Activated T-cell treated with anti-CD3 and anti-CD28 coated beads, Interleukin-2, amount 50 U/mL, for 4 hours (primary cell): ENCODE measurements around the gene PBX1. TPM values are rescaled to one million over a fixed set of nuclear protein-coding genes. Genes with fewer than 3 reads are reported as not detected.
"Not testable (repeated sequence)": the region's sequence is repeated elsewhere in the genome, so short reads cannot be mapped to it uniquely, and the experiment has no call there.

Source experiments
- ATAC-seq, 2 donors: fragments of 200-7000 bp; cut with Tn5 transposase; one replicate each; pipeline ENCODE4 v1.10.0; 2021
- DNase-seq: peaks from one replicate; pipeline ENCODE4 v3.0.0-alpha.2; 2020
- H3K27me3 Mint-ChIP-seq: one replicate; pipeline ENCODE4 v1.8.0; 2021; ENCODE audit warnings: low read depth, mixed read lengths
- H3K36me3 Mint-ChIP-seq: one replicate; pipeline ENCODE4 v1.8.0; 2022; ENCODE audit warnings: mixed read lengths; ENCODE audit not compliant: insufficient read depth
- H3K4me1 Mint-ChIP-seq: one replicate; pipeline ENCODE4 v1.8.0; 2021; ENCODE audit warnings: low read depth, mixed read lengths
- H3K4me3 Mint-ChIP-seq: one replicate; pipeline ENCODE4 v1.8.0; 2021; ENCODE audit warnings: mild to moderate bottlenecking, moderate library complexity, mixed read lengths
- H3K9me3 Mint-ChIP-seq: one replicate; pipeline ENCODE4 v1.8.0; 2021; ENCODE audit warnings: mixed read lengths
- total RNA-seq, 3 donors: library from RNA; stranded (reverse); gene quantifications; one replicate each; pipeline ENCODE4 v1.2.1, GENCODE V29; 2021

The PBX1 gene
- under 1 TPM; 0.41 to 0.48 (median 0.47) TPM for total RNA-seq

- peak within 1 kb of the TSS; percentile 62 for H3K4me3 Mint-ChIP-seq
- peaks cover 3% of the 10 kb centered on the region for H3K9me3 Mint-ChIP-seq
- no peaks in the 10 kb centered on the region for H3K36me3 Mint-ChIP-seq
- ATAC-seq (peak; percentile 100), DNase-seq (peak; percentile 62)
- H3K27me3 Mint-ChIP-seq = peaks cover 31% of the 10 kb centered on the region
- peaks cover 9% of the 10 kb centered on the region for H3K4me1 Mint-ChIP-seq
Observed at GRCh38 chr1:164558461-164559341, at the start of gene PBX1. Gene PBX1 (plus strand): TSS chr1:164559184.

- no peaks in the 10 kb centered on the region for H3K36me3 Mint-ChIP-seq
- H3K4me3 Mint-ChIP-seq = no peak overlapping the region
- no peaks in the 10 kb centered on the region for H3K27me3 Mint-ChIP-seq
- H3K9me3 Mint-ChIP-seq = peaks cover 5% of the 10 kb centered on the region
- ATAC-seq = no peak
- H3K4me1 Mint-ChIP-seq = no peaks in the 10 kb centered on the region
- DNase-seq = no peak
Observed at GRCh38 chr1:164510435-164510834, 48.5 kb upstream of the PBX1 start.

GRCh38 chr1:164511001-164511705 is 47.8 kb upstream of the PBX1 start:
- Mint-ChIP-seq H3K9me3 (peaks cover 5% of the 10 kb centered on the region), H3K36me3 (no peaks in the 10 kb centered on the region), H3K27me3 (no peaks in the 10 kb centered on the region), H3K4me3 (no peak overlapping the region), H3K4me1 (no peaks in the 10 kb centered on the region)
- ATAC-seq (no peak), DNase-seq (no peak)

GRCh38 chr1:164515231-164515630 is 43.8 kb upstream of the PBX1 start:
- H3K4me1 Mint-ChIP-seq = no peaks in the 10 kb centered on the region
- ATAC-seq (no peak), DNase-seq (no peak)
- no peak overlapping the region for H3K4me3 Mint-ChIP-seq
- H3K9me3 Mint-ChIP-seq = peaks cover 3% of the 10 kb centered on the region
- H3K27me3 Mint-ChIP-seq = no peaks in the 10 kb centered on the region
- no peaks in the 10 kb centered on the region for H3K36me3 Mint-ChIP-seq

- Mint-ChIP-seq H3K9me3 (peaks cover 3% of the 10 kb centered on the region), H3K4me1 (no peaks in the 10 kb centered on the region), H3K4me3 (no peak overlapping the region), H3K27me3 (no peaks in the 10 kb centered on the region), H3K36me3 (no peaks in the 10 kb centered on the region)
- ATAC-seq (no peak), DNase-seq (no peak)
Observed at GRCh38 chr1:164515711-164516331, 43.2 kb upstream of the PBX1 start.

GRCh38 chr1:164516591-164516990 is 42.4 kb upstream of the PBX1 start:
- no peak overlapping the region for H3K4me3 Mint-ChIP-seq

GRCh38 chr1:164518692-164519332 is 40.2 kb upstream of the PBX1 start:
- H3K4me1 Mint-ChIP-seq = no peaks in the 10 kb centered on the region
- H3K36me3 Mint-ChIP-seq = no peaks in the 10 kb centered on the region
- ATAC-seq = no peak
- H3K9me3 Mint-ChIP-seq = peaks cover 3% of the 10 kb centered on the region
- no peak for DNase-seq
- H3K4me3 Mint-ChIP-seq = no peak overlapping the region
- no peaks in the 10 kb centered on the region for H3K27me3 Mint-ChIP-seq

More at GRCh38 chr1:164516591-164516990, 42.4 kb upstream of the PBX1 start:
- peaks cover 3% of the 10 kb centered on the region for H3K9me3 Mint-ChIP-seq
- H3K36me3 Mint-ChIP-seq = no peaks in the 10 kb centered on the region
- ATAC-seq (no peak), DNase-seq (no peak)
- H3K27me3 Mint-ChIP-seq = no peaks in the 10 kb centered on the region
- no peaks in the 10 kb centered on the region for H3K4me1 Mint-ChIP-seq

- Mint-ChIP-seq H3K36me3 (no peaks in the 10 kb centered on the region), H3K9me3 (peaks cover 3% of the 10 kb centered on the region), H3K4me1 (no peaks in the 10 kb centered on the region), H3K4me3 (no peak overlapping the region), H3K27me3 (no peaks in the 10 kb centered on the region)
- ATAC-seq (no peak), DNase-seq (no peak)
Observed at GRCh38 chr1:164519426-164519825, 39.6 kb upstream of the PBX1 start.

GRCh38 chr1:164524810-164525209 is 34.2 kb upstream of the PBX1 start:
- Mint-ChIP-seq H3K36me3 (no peaks in the 10 kb centered on the region), H3K27me3 (no peaks in the 10 kb centered on the region), H3K4me1 (no peaks in the 10 kb centered on the region), H3K9me3 (peaks cover 18% of the 10 kb centered on the region), H3K4me3 (no peak overlapping the region)
- no peak for ATAC-seq
- DNase-seq = no peak

GRCh38 chr1:164534863-164535610 is 23.9 kb upstream of the PBX1 start:
- no peaks in the 10 kb centered on the region for H3K9me3 Mint-ChIP-seq
- H3K4me3 Mint-ChIP-seq = no peak overlapping the region
- H3K4me1 Mint-ChIP-seq = no peaks in the 10 kb centered on the region
- H3K27me3 Mint-ChIP-seq = no peaks in the 10 kb centered on the region
- no peak for ATAC-seq
- no peaks in the 10 kb centered on the region for H3K36me3 Mint-ChIP-seq
- no peak for DNase-seq

GRCh38 chr1:164552463-164552988 is 6.5 kb upstream of the PBX1 start:
- H3K4me3 Mint-ChIP-seq, H3K27me3 Mint-ChIP-seq, H3K4me1 Mint-ChIP-seq, H3K36me3 Mint-ChIP-seq, ATAC-seq, DNase-seq: not testable (repeated sequence)
- H3K9me3 Mint-ChIP-seq = peaks cover 22% of the 10 kb centered on the region

GRCh38 chr1:164557270-164557669 is 1.7 kb upstream of the PBX1 start:
- no peak for DNase-seq
- Mint-ChIP-seq H3K4me3 (no peak overlapping the region), H3K4me1 (peaks cover 9% of the 10 kb centered on the region), H3K9me3 (peaks cover 14% of the 10 kb centered on the region), H3K27me3 (peaks cover 31% of the 10 kb centered on the region), H3K36me3 (no peaks in the 10 kb centered on the region)
- no peak for ATAC-seq

GRCh38 chr1:164559342-164560051 is 513 bp downstream of the PBX1 start:
- Mint-ChIP-seq H3K4me3 (peak overlapping the region; percentile 62), H3K27me3 (peaks cover 31% of the 10 kb centered on the region), H3K36me3 (no peaks in the 10 kb centered on the region), H3K4me1 (peaks cover 9% of the 10 kb centered on the region), H3K9me3 (no peaks in the 10 kb centered on the region)
- no peak for ATAC-seq
- DNase-seq = no peak
